ENCODE results near the gene ARHGAP1. TPM values are rescaled to one million over a fixed set of nuclear protein-coding genes. Genes with fewer than 3 reads are reported as not detected.
"Not testable (repeated sequence)": the region's sequence is repeated elsewhere in the genome, so short reads cannot be mapped to it uniquely, and the experiment has no call there.

ARHGAP1 gene
- total RNA-seq, 3 donors from 2014 or later (not counting 1 experiment from before 2014, with no cell fraction given), result 89.8 to 111 (median 102) TPM

- Histone ChIP-seq H3K4me3 (ENCODE audit: low read length) (no peak overlapping the region), H3K36me3 (ENCODE audit: control insufficient read depth, insufficient read depth, low read length) (no peaks in the 10 kb centered on the region), H3K4me1 (ENCODE audit: control insufficient read depth, insufficient read depth, low read length) (no peaks in the 10 kb centered on the region), H3K27ac (ENCODE audit: low read length) (no peak overlapping the region), H3K9me3 (ENCODE audit: control insufficient read depth, insufficient read depth, low read length) (no peaks in the 10 kb centered on the region), H3K27me3 (ENCODE audit: control insufficient read depth, insufficient read depth, low read length) (no peaks in the 10 kb centered on the region)
- Mint-ChIP-seq H3K36me3 (no peaks in the 10 kb centered on the region), H3K4me1 (no peaks in the 10 kb centered on the region), H3K27me3 (ENCODE audit: low read depth in 2 of 2) (no peaks in the 10 kb centered on the region), H3K27ac (no peak overlapping the region), H3K4me3 (no peak overlapping the region), H3K9me3 (no peaks in the 10 kb centered on the region)
- no peak for ATAC-seq
- DNase-seq, result no peak
- 93% methylated on average over 25 of the region's 25 CpGs for WGBS (ENCODE audit: insufficient coverage)
- intact Hi-C loops (cut with micrococcal nuclease), result no loop called here
- no peak for TF ChIP-seq CTCF (IDR thresholded peaks at IDR 0.05)
Observed at GRCh38 chr11:46719543-46720218, 19.3 kb upstream of the ARHGAP1 start.

- no peaks in the 10 kb centered on the region for H3K4me1 ChIP-seq (ENCODE audit: control insufficient read depth, insufficient read depth, low read length)
- Mint-ChIP-seq H3K4me1 (no peaks in the 10 kb centered on the region), H3K27me3 (ENCODE audit: low read depth in 2 of 2) (no peaks in the 10 kb centered on the region), H3K27ac (no peak within 1 kb of the TSS), H3K36me3 (no peaks in the 10 kb centered on the region), H3K4me3 (no peak within 1 kb of the TSS), H3K9me3 (no peaks in the 10 kb centered on the region)
- no peak within 1 kb of the TSS for H3K27ac ChIP-seq (ENCODE audit: low read length)
- no peaks in the 10 kb centered on the region for H3K27me3 ChIP-seq (ENCODE audit: control insufficient read depth, insufficient read depth, low read length)
- H3K36me3 ChIP-seq (ENCODE audit: control insufficient read depth, insufficient read depth, low read length), result no peaks in the 10 kb centered on the region
- TF ChIP-seq CTCF (IDR thresholded peaks at IDR 0.05), result no peak
- DNase-seq (no peak), ATAC-seq (no peak)
- intact Hi-C loops (cut with micrococcal nuclease), result no loop called here
- H3K4me3 ChIP-seq (ENCODE audit: low read length), result no peak within 1 kb of the TSS
- no peaks in the 10 kb centered on the region for H3K9me3 ChIP-seq (ENCODE audit: control insufficient read depth, insufficient read depth, low read length)
- WGBS (ENCODE audit: insufficient coverage), result 91% methylated on average over 7 of the region's 7 CpGs
Observed at GRCh38 chr11:46719048-46719542, 18.7 kb upstream of the ARHGAP1 start, which contains the start of gene F2. F2 (plus strand) TSS chr11:46719213; CDS start chr11:46719236, 23 bp downstream.

GRCh38 chr11:46718155-46719019 is 18.0 kb upstream of the ARHGAP1 start:
- 95% methylated on average over 9 of the region's 11 CpGs for WGBS (ENCODE audit: insufficient coverage)
- H3K27ac Mint-ChIP-seq, result no peak overlapping the region
- no peak for TF ChIP-seq CTCF (IDR thresholded peaks at IDR 0.05)

GRCh38 chr11:46717825-46718154 is 17.4 kb upstream of the ARHGAP1 start:
- H3K36me3 Mint-ChIP-seq; H3K27ac ChIP-seq (ENCODE audit: low read length); H3K4me3 ChIP-seq (ENCODE audit: low read length); H3K4me1 Mint-ChIP-seq; intact Hi-C loops (cut with micrococcal nuclease); H3K27ac Mint-ChIP-seq; H3K27me3 Mint-ChIP-seq (ENCODE audit: low read depth in 2 of 2); H3K27me3 ChIP-seq (ENCODE audit: control insufficient read depth, insufficient read depth, low read length); H3K36me3 ChIP-seq (ENCODE audit: control insufficient read depth, insufficient read depth, low read length); H3K4me1 ChIP-seq (ENCODE audit: control insufficient read depth, insufficient read depth, low read length); H3K4me3 Mint-ChIP-seq; H3K9me3 Mint-ChIP-seq; ATAC-seq; DNase-seq; H3K9me3 ChIP-seq (ENCODE audit: control insufficient read depth, insufficient read depth, low read length): not testable (repeated sequence)
- WGBS (ENCODE audit: insufficient coverage), result 100% methylated on average over 1 of the region's 2 CpGs

More at GRCh38 chr11:46718155-46719019, 18.0 kb upstream of the ARHGAP1 start:
- H3K27me3 Mint-ChIP-seq (ENCODE audit: low read depth in 2 of 2), result no peaks in the 10 kb centered on the region
- ATAC-seq (no peak), DNase-seq (no peak)
- no peaks in the 10 kb centered on the region for H3K27me3 ChIP-seq (ENCODE audit: control insufficient read depth, insufficient read depth, low read length)
- no peaks in the 10 kb centered on the region for H3K4me1 ChIP-seq (ENCODE audit: control insufficient read depth, insufficient read depth, low read length)
- no peaks in the 10 kb centered on the region for H3K36me3 Mint-ChIP-seq
- H3K36me3 ChIP-seq (ENCODE audit: control insufficient read depth, insufficient read depth, low read length), result no peaks in the 10 kb centered on the region
- H3K4me3 Mint-ChIP-seq, result no peak overlapping the region
- no peak overlapping the region for H3K27ac ChIP-seq (ENCODE audit: low read length)
- H3K9me3 ChIP-seq (ENCODE audit: control insufficient read depth, insufficient read depth, low read length), result no peaks in the 10 kb centered on the region
- no peaks in the 10 kb centered on the region for H3K9me3 Mint-ChIP-seq
- no peaks in the 10 kb centered on the region for H3K4me1 Mint-ChIP-seq
- intact Hi-C loops (cut with micrococcal nuclease), result no loop called here
- no peak overlapping the region for H3K4me3 ChIP-seq (ENCODE audit: low read length)

Measured in natural killer cell (primary cell).